Measurements from ENCODE around the gene PTPRG.

The PTPRG gene

GRCh38 chr3:62027241-62027640 is 465.9 kb downstream of the PTPRG start:
- TF ChIP-seq USF1 (IDR thresholded peaks at IDR 0.05) (no peak), NFIC (IDR thresholded peaks at IDR 0.05) (no peak), TEAD4 (IDR thresholded peaks at IDR 0.05) (no peak), CREB1 (IDR thresholded peaks at IDR 0.05; ENCODE audit: low read depth) (no peak), TAF1 (IDR thresholded peaks at IDR 0.05; ENCODE audit: low read depth) (no peak), EP300 (IDR thresholded peaks at IDR 0.05; ENCODE audit: borderline replicate concordance) (no peak), CEBPB (IDR thresholded peaks at IDR 0.05) (no peak), RAD21 (IDR thresholded peaks at IDR 0.05; ENCODE audit: low read depth) (no peak), REST (IDR thresholded peaks at IDR 0.05; ENCODE audit: low read depth) (no peak)

GRCh38 chr3:62027796-62028195 is 466.4 kb downstream of the PTPRG start:
- TF ChIP-seq TEAD4 (IDR thresholded peaks at IDR 0.05) (no peak), CEBPB (IDR thresholded peaks at IDR 0.05) (no peak), REST (IDR thresholded peaks at IDR 0.05; ENCODE audit: low read depth) (no peak), ZBTB7A (IDR thresholded peaks at IDR 0.05; ENCODE audit: low read depth) (no peak), TAF1 (IDR thresholded peaks at IDR 0.05; ENCODE audit: low read depth) (no peak), NFIC (IDR thresholded peaks at IDR 0.05) (no peak), MAX (IDR thresholded peaks at IDR 0.05) (no peak), EGR1 (IDR thresholded peaks at IDR 0.05) (no peak), YY1 (IDR thresholded peaks at IDR 0.05; ENCODE audit: low read depth) (no peak), RAD21 (IDR thresholded peaks at IDR 0.05; ENCODE audit: low read depth) (no peak), USF1 (IDR thresholded peaks at IDR 0.05) (no peak), CREB1 (IDR thresholded peaks at IDR 0.05; ENCODE audit: low read depth) (no peak), TCF12 (IDR thresholded peaks at IDR 0.05; ENCODE audit: low read depth) (no peak), EP300 (IDR thresholded peaks at IDR 0.05; ENCODE audit: borderline replicate concordance) (no peak), FOXM1 (IDR thresholded peaks at IDR 0.05; ENCODE audit: borderline replicate concordance, low read depth) (no peak)

- TF ChIP-seq FOXM1 (IDR thresholded peaks at IDR 0.05; ENCODE audit: borderline replicate concordance, low read depth) (no peak), EP300 (IDR thresholded peaks at IDR 0.05; ENCODE audit: borderline replicate concordance) (no peak), MAX (IDR thresholded peaks at IDR 0.05) (no peak), USF1 (IDR thresholded peaks at IDR 0.05) (no peak), RAD21 (IDR thresholded peaks at IDR 0.05; ENCODE audit: low read depth) (no peak), NFIC (IDR thresholded peaks at IDR 0.05) (no peak), EGR1 (IDR thresholded peaks at IDR 0.05) (no peak), ZBTB7A (IDR thresholded peaks at IDR 0.05; ENCODE audit: low read depth) (no peak), CREB1 (IDR thresholded peaks at IDR 0.05; ENCODE audit: low read depth) (no peak), REST (IDR thresholded peaks at IDR 0.05; ENCODE audit: low read depth) (no peak), TCF12 (IDR thresholded peaks at IDR 0.05; ENCODE audit: low read depth) (no peak)
These were observed 466.9 kb downstream of the PTPRG start for GRCh38 chr3:62028236-62028635.

- TF ChIP-seq RAD21 (IDR thresholded peaks at IDR 0.05; ENCODE audit: low read depth) = no peak
- TF ChIP-seq MAX (IDR thresholded peaks at IDR 0.05) = no peak
- no peak for TF ChIP-seq EGR1 (IDR thresholded peaks at IDR 0.05)
- TF ChIP-seq ZBTB7A (IDR thresholded peaks at IDR 0.05; ENCODE audit: low read depth) = no peak
- no peak for TF ChIP-seq CEBPB (IDR thresholded peaks at IDR 0.05)
- no peak for TF ChIP-seq YY1 (IDR thresholded peaks at IDR 0.05; ENCODE audit: low read depth)
- TF ChIP-seq TEAD4 (IDR thresholded peaks at IDR 0.05) = no peak
- no peak for TF ChIP-seq TAF1 (IDR thresholded peaks at IDR 0.05; ENCODE audit: low read depth)
- TF ChIP-seq USF1 (IDR thresholded peaks at IDR 0.05) = no peak
- no peak for TF ChIP-seq REST (IDR thresholded peaks at IDR 0.05; ENCODE audit: low read depth)
- no peak for TF ChIP-seq NFIC (IDR thresholded peaks at IDR 0.05)
These were observed 471.4 kb downstream of the PTPRG start for GRCh38 chr3:62032738-62033137.
